NCI-H748 treated with DMSO at 0.1 percent for 48 hours (cell line): ENCODE results near the gene HAS3.

Experiments
- DNase-seq: peaks from one replicate; lab custom pipeline; 2025; lab: John Stamatoyannopoulos, UW

The HAS3 gene

DNA sequence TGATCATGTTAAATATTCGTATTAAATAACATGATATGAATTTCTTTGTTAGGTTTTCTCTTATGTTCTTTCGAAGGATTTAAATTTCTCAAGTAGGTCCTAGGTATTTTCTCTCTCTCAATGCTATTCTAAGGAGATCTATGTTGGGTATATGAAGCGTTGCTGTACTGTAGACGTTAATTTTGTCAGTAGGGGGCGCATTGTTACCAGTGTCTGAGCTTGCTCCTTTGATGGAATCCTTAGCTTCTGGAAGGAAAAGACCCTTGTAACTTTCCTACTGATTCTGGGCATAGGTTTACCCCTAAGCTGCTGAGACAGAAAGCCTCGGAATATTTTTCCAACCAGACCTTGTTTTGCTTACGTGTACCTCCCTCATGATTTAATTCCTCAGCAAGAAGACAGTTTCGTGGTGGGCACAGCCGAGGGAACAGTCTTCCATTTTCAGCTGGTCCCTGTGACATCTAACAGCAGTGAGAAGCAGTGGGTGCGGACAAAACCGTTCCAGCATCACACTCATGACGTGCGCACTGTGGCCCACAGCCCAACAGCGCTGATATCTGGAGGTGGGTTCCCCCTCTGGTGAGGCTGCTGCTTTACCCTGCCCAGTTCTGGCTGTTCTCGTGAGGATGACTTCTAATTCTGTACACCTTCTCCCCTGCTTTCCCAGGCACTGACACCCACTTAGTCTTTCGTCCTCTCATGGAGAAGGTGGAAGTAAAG, 44.9 kb downstream of the HAS3 start:
- peak; percentile 6 for DNase-seq

DNA sequence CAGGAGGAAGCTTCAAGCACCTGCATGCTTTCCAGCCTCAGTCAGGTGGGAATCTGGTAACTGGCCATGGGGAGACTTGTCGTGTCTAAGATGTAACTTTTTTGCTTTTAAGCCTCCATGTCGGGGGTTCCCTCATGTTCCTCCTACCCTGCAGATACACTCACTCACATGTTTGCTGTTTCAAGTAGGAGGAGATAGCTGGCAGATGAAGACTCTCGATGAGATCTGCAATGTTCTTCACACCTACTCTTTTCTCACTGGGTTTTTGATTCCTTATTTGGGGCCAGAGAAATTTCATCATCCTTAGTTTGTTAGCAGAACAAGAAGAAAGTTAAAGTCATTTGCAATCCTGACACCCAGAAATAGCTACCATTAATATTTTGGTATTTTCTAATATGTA, 51.7 kb downstream of the HAS3 start:
- DNase-seq, result no peak

DNA sequence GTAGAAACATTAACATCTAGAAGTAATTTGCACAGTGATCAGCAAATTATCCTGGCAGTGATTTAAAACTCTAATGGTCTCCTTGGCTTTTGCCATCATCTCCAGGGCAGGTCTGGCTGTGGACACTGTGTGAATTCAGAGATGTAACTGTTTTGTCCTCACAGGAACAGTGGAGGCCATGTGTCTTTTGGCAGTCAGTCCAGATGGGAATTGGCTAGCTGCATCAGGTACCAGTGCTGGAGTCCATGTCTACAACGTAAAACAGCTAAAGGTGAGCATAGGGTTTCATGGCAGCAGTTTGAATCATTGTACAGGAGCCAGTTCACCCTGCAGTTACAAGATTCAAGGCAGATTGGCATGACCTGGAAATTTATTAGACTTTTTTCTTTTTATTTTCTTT, 54.7 kb downstream of the HAS3 start:
- DNase-seq, result no peak

DNA sequence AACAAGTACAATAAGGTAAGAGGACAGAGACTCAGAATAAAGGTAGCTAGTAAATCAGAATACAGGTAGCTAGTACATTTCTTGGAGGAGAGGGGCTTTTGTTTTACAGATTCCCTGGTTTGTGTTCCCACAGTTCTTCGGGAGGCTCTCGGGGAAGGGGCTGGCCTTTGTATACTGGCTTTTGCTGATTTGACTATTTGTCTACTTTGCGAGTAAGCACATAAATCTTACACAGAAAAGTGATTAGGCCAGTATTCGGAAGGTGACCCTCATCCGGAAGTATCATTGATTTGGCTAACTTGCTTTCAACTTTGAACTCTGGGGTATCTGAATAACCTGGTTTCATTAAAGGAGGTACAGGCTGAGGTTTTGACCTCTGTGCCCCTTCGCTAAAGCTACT, 60.1 kb downstream of the HAS3 start:
- no peak for DNase-seq

DNA sequence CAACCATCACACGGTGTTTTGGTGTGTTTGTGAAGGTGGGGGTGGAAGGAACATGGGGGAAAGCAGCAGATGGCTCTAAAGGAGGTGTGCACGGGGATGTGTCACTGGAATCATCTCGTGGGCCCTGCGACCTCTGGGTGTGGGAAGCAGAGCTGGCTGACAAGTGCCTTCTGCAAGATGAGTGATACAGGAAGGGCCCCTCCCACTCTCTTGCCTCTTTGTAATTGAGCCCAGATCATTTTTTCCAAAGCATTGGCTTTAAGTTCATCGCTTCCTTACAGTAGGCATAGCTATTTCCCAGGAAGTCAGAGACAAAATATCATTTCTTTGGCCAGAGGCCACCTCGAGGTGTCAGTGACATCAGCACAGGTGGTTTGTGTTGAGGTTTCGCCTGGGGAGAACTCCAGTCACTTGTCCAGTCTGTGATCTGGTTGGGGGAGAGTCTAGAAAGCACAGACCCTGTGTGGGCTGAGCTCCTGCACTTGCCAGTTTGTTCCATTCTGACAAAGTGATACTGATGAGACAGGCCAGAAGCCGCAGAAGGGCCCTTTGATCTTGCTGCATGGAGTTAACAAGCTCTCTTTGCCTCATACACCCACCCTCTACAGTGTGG, 60.9 kb downstream of the HAS3 start:
- DNase-seq, result no peak

DNA sequence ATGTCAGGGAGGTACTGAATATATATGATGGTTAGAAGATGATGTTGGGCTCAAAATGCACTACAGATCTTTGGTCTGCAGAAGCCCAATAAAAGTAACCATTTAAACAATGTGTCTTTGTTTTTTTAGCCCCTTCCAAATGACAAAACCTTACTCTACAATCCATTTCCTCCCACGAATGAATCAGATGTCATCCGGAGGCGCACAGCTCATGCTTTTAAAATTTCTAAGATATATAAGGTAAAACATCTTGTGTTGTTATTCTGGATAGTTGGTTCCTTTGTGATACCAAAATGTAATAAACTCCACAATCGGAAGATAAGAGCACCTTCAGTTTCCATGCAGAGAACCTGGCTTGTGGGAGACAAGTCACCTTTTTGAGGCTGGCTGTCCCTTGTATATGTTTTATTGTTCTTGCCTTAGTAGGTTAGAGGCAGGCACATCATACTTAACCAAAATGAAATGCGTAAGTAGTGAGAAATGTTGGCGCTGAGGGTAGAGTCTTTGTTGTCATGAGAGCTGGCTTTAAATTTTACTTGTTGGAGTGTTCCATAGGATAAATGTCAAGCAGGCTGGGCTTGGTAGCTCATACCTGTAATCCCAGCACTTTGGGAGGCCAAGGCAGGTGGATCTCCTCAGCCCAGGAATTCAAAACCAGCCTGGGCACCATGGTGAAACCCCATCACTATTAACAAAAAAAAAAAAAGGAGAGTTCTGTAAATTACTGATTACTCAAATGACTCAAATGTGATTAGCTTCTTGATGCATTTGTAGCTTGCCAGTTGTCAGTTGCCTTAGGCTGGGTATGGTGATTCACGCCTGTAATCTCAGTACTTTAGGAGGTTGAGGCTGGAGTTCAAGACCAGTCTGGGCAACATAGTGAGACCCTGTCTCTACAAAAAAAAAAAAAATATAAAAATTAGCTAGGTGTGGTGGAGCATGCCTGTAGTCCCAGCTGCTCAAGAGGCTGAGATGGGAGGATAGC, 61.8 kb downstream of the HAS3 start:
- no peak for DNase-seq
